ENCODE measurements around the gene ZNHIT1. TPM values are rescaled to one million over a fixed set of nuclear protein-coding genes. Genes with fewer than 3 reads are reported as not detected.

Gene ZNHIT1
- total and polyA plus RNA-seq, 4 experiments from 2014 or later, result 44.6 to 83.5 (median 53.5) TPM

- CTCF ChIA-PET (ENCODE audit: partially characterized antibody), result interaction anchor here (1.0 to 5.6 kb wide), 13 partner anchors 13 to 329 kb away, joined by 3 to 105 read pairs (median 4); partner anchors contain the start of genes FIS1, MOGAT3 and UFSP1
- DNase-seq, result no peak
- peaks cover 0 to 30% of the 10 kb centered on the region in 2 donors for H3K36me3 Mint-ChIP-seq
- intact Hi-C loops (cut with micrococcal nuclease), result loop anchor here (1.0 to 10.0 kb wide), 2 partner anchors 26 to 54 kb away; partner anchors contain the start of gene VGF
- peak overlapping the region; percentile 91 to 97 (median 96) for H3K27ac Mint-ChIP-seq
- peaks cover 0 to 2% (median 0%) of the 10 kb centered on the region in 8 donors for H3K9me3 Mint-ChIP-seq
- H3K4me1 ChIP-seq (ENCODE audit: insufficient read depth, low read length), result peaks cover 32% of the 10 kb centered on the region
- POLR2A ChIA-PET (ENCODE audit: partially characterized antibody), result interaction anchor here (0.7 to 4.2 kb wide), 23 partner anchors 8 to 1719 kb away, joined by 3 to 102 read pairs (median 5); partner anchors contain the start of genes FIS1, IFT22, MEPCE and SRRT
- H3K36me3 ChIP-seq (ENCODE audit: insufficient read depth, low read length), result peaks cover 4% of the 10 kb centered on the region
- H3K27me3 Mint-ChIP-seq, result no peaks in the 10 kb centered on the region
- peak overlapping the region; percentile 64 for H3K27ac ChIP-seq (ENCODE audit: low read depth, low read length)
- peak overlapping the region; percentile 83 to 86 for H3K4me3 ChIP-seq (ENCODE audit: low read length in 2 of 2)
- peaks cover 18 to 57% (median 34%) of the 10 kb centered on the region in 4 donors for H3K4me1 Mint-ChIP-seq
- no peaks in the 10 kb centered on the region for H3K9me3 ChIP-seq (ENCODE audit: control insufficient read depth in 1 of 2, low read length in 2 of 2)
- peak overlapping the region; percentile 90 to 98 (median 96) for H3K4me3 Mint-ChIP-seq
- H3K27me3 ChIP-seq (ENCODE audit: insufficient read depth, low read length), result no peaks in the 10 kb centered on the region
Measured at GRCh38 chr7:101218236-101219125, 516 bp downstream of the ZNHIT1 start.

DNA sequence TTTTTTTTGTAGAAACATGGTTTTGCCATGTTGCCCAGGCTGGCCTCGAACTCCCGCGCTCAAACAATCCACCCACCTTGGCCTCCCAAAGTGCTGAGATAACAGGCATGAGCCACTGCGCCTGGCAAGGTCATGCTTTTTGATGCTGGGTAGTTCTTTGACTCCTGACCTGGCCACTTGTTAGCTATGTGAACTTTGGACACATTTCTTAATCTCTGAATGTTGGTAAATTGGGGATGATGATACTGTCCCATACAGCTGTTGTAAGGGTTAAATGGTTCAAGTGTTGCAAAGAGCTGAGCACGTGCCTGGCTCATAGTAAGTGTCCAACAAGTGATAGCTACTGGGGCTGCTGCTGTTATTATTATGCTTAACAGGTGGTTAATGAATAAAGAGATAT is 2.3 kb downstream of the ZNHIT1 start:
- intact Hi-C loops (cut with micrococcal nuclease), result no loop called here
- H3K27ac Mint-ChIP-seq, result peak overlapping the region in 2 of 7 donors; percentile 33 to 47
- H3K4me3 Mint-ChIP-seq, result peak overlapping the region in 3 of 8 donors; percentile 11 to 61 (median 32)
- H3K36me3 Mint-ChIP-seq, result peaks cover 7 to 42% of the 10 kb centered on the region in 2 donors
- H3K9me3 Mint-ChIP-seq, result peaks cover 0 to 2% (median 0%) of the 10 kb centered on the region in 8 donors
- H3K4me1 Mint-ChIP-seq, result peaks cover 18 to 53% (median 34%) of the 10 kb centered on the region in 4 donors
- H3K27ac ChIP-seq (ENCODE audit: low read depth, low read length), result no peak overlapping the region
- H3K9me3 ChIP-seq (ENCODE audit: control insufficient read depth in 1 of 2, low read length in 2 of 2), result no peaks in the 10 kb centered on the region
- no peak overlapping the region for H3K4me3 ChIP-seq (ENCODE audit: low read length in 2 of 2)
- peaks cover 18% of the 10 kb centered on the region for H3K36me3 ChIP-seq (ENCODE audit: insufficient read depth, low read length)
- DNase-seq, result no peak
- no peaks in the 10 kb centered on the region for H3K27me3 Mint-ChIP-seq
- ChIA-PET POLR2A (ENCODE audit: partially characterized antibody) (interaction anchor here (0.8 to 1.3 kb wide), 2 partner anchors 19 to 23 kb away, joined by 3 to 5 read pairs; no protein-coding TSS in a partner anchor), CTCF (ENCODE audit: partially characterized antibody) (interaction anchor here (0.6 to 5.6 kb wide), 4 partner anchors 24 to 514 kb away, joined by 3 to 105 read pairs (median 7); partner anchors contain the start of genes FIS1 and POP7)
- no peaks in the 10 kb centered on the region for H3K27me3 ChIP-seq (ENCODE audit: insufficient read depth, low read length)
- H3K4me1 ChIP-seq (ENCODE audit: insufficient read depth, low read length), result peaks cover 32% of the 10 kb centered on the region

GRCh38 chr7:101222275-101222830 is 4.4 kb downstream of the ZNHIT1 start:
- H3K4me3 Mint-ChIP-seq, result no peak overlapping the region
- H3K36me3 Mint-ChIP-seq, result peaks cover 7 to 44% of the 10 kb centered on the region in 2 donors
- Histone ChIP-seq H3K4me3 (ENCODE audit: low read length in 2 of 2) (no peak overlapping the region), H3K4me1 (ENCODE audit: insufficient read depth, low read length) (peaks cover 22% of the 10 kb centered on the region), H3K9me3 (ENCODE audit: control insufficient read depth in 1 of 2, low read length in 2 of 2) (no peaks in the 10 kb centered on the region), H3K36me3 (ENCODE audit: insufficient read depth, low read length) (peaks cover 19% of the 10 kb centered on the region), H3K27ac (ENCODE audit: low read depth, low read length) (no peak overlapping the region), H3K27me3 (ENCODE audit: insufficient read depth, low read length) (no peaks in the 10 kb centered on the region)
- ChIA-PET CTCF (ENCODE audit: partially characterized antibody) (interaction anchor here (0.9 to 2.3 kb wide), 2 partner anchors 22 to 79 kb away, joined by 3 to 12 read pairs; partner anchors contain the start of gene FIS1), POLR2A (ENCODE audit: partially characterized antibody) (interaction anchor here (1.7 kb wide), 1 partner anchor 22 kb away, joined by 7 read pairs; the partner anchor contains the start of gene FIS1)
- DNase-seq, result no peak
- H3K27ac Mint-ChIP-seq, result peak overlapping the region in 2 of 7 donors; percentile 41 to 55
- peaks cover 0 to 2% (median 0%) of the 10 kb centered on the region in 8 donors for H3K9me3 Mint-ChIP-seq
- peaks cover 12 to 38% (median 23%) of the 10 kb centered on the region in 4 donors for H3K4me1 Mint-ChIP-seq
- H3K27me3 Mint-ChIP-seq, result no peaks in the 10 kb centered on the region
- intact Hi-C loops (cut with micrococcal nuclease), result no loop called here

DNA sequence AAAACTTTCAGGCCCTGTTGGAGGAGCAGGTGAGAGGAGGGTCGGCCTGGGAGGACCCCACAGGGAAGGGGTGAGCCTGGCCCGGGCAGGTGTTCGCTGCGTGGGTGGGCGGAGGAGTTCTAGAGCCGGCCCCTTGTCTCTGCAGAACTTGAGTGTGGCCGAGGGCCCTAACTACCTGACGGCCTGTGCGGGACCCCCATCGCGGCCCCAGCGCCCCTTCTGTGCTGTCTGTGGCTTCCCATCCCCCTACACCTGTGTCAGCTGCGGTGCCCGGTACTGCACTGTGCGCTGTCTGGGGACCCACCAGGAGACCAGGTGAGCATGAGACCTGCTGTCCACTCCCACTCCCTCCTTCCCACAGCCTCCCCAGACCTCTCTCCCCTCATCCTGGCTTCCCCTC is 5.6 kb downstream of the ZNHIT1 start:
- Mint-ChIP-seq H3K27ac (no peak overlapping the region), H3K4me1 (peaks cover 9 to 29% (median 17%) of the 10 kb centered on the region in 4 donors), H3K4me3 (no peak overlapping the region), H3K36me3 (peaks cover 7 to 41% of the 10 kb centered on the region in 2 donors), H3K27me3 (no peaks in the 10 kb centered on the region), H3K9me3 (no peaks in the 10 kb centered on the region)
- intact Hi-C loops (cut with micrococcal nuclease), result no loop called here
- Histone ChIP-seq H3K36me3 (ENCODE audit: insufficient read depth, low read length) (peaks cover 22% of the 10 kb centered on the region), H3K9me3 (ENCODE audit: control insufficient read depth in 1 of 2, low read length in 2 of 2) (no peaks in the 10 kb centered on the region), H3K4me3 (ENCODE audit: low read length in 2 of 2) (no peak overlapping the region), H3K27ac (ENCODE audit: low read depth, low read length) (no peak overlapping the region), H3K4me1 (ENCODE audit: insufficient read depth, low read length) (peaks cover 19% of the 10 kb centered on the region), H3K27me3 (ENCODE audit: insufficient read depth, low read length) (no peaks in the 10 kb centered on the region)
- DNase-seq, result no peak
- ChIA-PET CTCF (ENCODE audit: partially characterized antibody) (interaction anchor here (2.3 kb wide), 1 partner anchor 20 kb away, joined by 12 read pairs; the partner anchor contains the start of gene FIS1), POLR2A (ENCODE audit: partially characterized antibody) (interaction anchor here (1.7 kb wide), 1 partner anchor 21 kb away, joined by 7 read pairs; the partner anchor contains the start of gene FIS1)

DNA sequence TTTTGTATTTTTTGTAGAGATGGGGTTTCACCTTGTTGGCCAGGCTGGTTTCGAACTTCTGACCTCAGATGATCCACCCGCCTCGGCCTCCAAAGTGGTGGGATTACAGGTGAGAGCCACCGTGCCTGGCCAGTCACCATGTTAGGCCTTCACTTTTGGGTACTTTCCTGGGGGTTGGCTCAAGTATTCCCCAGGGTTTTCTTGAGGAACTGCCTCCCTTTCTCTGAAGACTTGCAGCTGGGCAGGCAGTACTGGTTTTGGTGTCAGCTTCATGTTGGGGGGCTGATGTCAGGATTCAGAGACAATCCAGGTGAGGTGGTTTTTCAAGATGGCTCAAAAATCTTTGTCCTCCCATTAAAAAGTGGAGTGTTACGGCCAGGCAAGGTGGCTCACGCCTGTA is 7.7 kb downstream of the ZNHIT1 start:
- no peak overlapping the region for H3K27ac Mint-ChIP-seq
- ChIA-PET CTCF (ENCODE audit: partially characterized antibody) (interaction anchor here (1.1 to 1.7 kb wide), 5 partner anchors 12 to 82 kb away, joined by 3 to 8 read pairs (median 4); partner anchors contain the start of gene CLDN15), POLR2A (ENCODE audit: partially characterized antibody) (interaction anchor here (1.2 to 1.8 kb wide), 2 partner anchors 12 to 18 kb away, joined by 4 to 7 read pairs; partner anchors contain the start of gene CLDN15)
- DNase-seq, result no peak
- peaks cover 22% of the 10 kb centered on the region for H3K36me3 ChIP-seq (ENCODE audit: insufficient read depth, low read length)
- no peaks in the 10 kb centered on the region for H3K9me3 Mint-ChIP-seq
- peaks cover 0 to 9% (median 3%) of the 10 kb centered on the region in 4 donors for H3K4me1 Mint-ChIP-seq
- no peaks in the 10 kb centered on the region for H3K27me3 ChIP-seq (ENCODE audit: insufficient read depth, low read length)
- no peaks in the 10 kb centered on the region for H3K9me3 ChIP-seq (ENCODE audit: control insufficient read depth in 1 of 2, low read length in 2 of 2)
- H3K4me3 ChIP-seq (ENCODE audit: low read length in 2 of 2), result no peak overlapping the region
- peaks cover 10 to 46% of the 10 kb centered on the region in 2 donors for H3K36me3 Mint-ChIP-seq
- no peak overlapping the region for H3K27ac ChIP-seq (ENCODE audit: low read depth, low read length)
- no peaks in the 10 kb centered on the region for H3K27me3 Mint-ChIP-seq
- no peaks in the 10 kb centered on the region for H3K4me1 ChIP-seq (ENCODE audit: insufficient read depth, low read length)
- intact Hi-C loops (cut with micrococcal nuclease), result no loop called here
- H3K4me3 Mint-ChIP-seq, result no peak overlapping the region

GRCh38 chr7:101226721-101227120 is 8.8 kb downstream of the ZNHIT1 start:
- H3K4me3 ChIP-seq (ENCODE audit: low read length in 2 of 2), result no peak overlapping the region
- Mint-ChIP-seq H3K36me3 (peaks cover 12 to 48% of the 10 kb centered on the region in 2 donors), H3K27ac (no peak overlapping the region), H3K4me1 (peaks cover 0 to 5% (median 4%) of the 10 kb centered on the region in 4 donors), H3K9me3 (peaks cover 0 to 2% (median 0%) of the 10 kb centered on the region in 8 donors), H3K4me3 (no peak overlapping the region), H3K27me3 (no peaks in the 10 kb centered on the region)
- H3K27ac ChIP-seq (ENCODE audit: low read depth, low read length), result no peak overlapping the region
- H3K36me3 ChIP-seq (ENCODE audit: insufficient read depth, low read length), result peaks cover 22% of the 10 kb centered on the region
- no peaks in the 10 kb centered on the region for H3K4me1 ChIP-seq (ENCODE audit: insufficient read depth, low read length)
- POLR2A ChIA-PET (ENCODE audit: partially characterized antibody), result interaction anchor here (0.7 to 1.8 kb wide), 4 partner anchors 9 to 19 kb away, joined by 3 to 7 read pairs (median 5); partner anchors contain the start of genes CLDN15, PLOD3 and ZNHIT1
- intact Hi-C loops (cut with micrococcal nuclease), result no loop called here
- no peaks in the 10 kb centered on the region for H3K9me3 ChIP-seq (ENCODE audit: control insufficient read depth in 1 of 2, low read length in 2 of 2)
- CTCF ChIA-PET (ENCODE audit: partially characterized antibody), result interaction anchor here (0.8 kb wide), 1 partner anchor 64 kb away, joined by 4 read pairs; no protein-coding TSS in a partner anchor
- DNase-seq, result no peak
- no peaks in the 10 kb centered on the region for H3K27me3 ChIP-seq (ENCODE audit: insufficient read depth, low read length)

Measured in CD4-positive, alpha-beta memory T cell (primary cell).